NCI-H2107 (cell line): ENCODE data around the gene DCAF8.

ENCODE experiments used
- DNase-seq: peaks from one replicate; lab custom pipeline; 2025; lab: John Stamatoyannopoulos, UW

Gene DCAF8

DNA sequence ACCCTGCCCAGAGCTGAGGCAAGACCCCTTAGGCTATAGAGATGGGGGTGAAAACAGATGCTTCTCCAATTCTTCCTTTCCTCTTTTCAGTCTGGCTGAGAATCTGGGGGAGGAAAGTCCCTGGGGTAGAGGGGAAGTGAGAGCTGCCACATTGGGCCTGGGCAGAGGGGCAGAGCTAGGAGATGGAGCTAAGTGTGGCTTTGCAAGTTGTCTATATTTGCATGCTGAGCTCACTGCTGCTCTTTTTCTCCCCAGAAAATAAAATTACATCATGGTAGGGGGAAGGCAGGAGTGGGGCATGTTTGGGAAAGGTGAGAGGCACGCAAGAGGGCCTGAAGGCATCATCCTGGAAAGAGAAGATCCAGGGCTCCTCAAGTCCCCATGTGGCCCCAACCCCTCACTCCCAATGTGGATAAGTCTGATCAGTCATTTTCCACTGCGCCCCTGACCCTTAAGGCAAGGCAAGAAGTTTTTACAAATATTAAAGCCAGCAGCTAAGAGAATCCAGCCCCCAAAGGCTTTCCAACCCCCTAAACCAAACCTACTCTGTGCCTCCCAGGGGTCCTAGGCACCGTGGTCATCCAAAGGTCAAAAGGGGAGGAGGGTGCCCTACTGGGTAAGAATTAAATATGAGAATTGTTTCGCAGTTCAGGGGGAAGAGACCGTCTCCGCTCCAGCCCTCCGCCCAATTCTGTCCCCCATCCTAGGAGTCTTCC is 57.7 kb downstream of the DCAF8 start:
- DNase-seq: no peak

DNA sequence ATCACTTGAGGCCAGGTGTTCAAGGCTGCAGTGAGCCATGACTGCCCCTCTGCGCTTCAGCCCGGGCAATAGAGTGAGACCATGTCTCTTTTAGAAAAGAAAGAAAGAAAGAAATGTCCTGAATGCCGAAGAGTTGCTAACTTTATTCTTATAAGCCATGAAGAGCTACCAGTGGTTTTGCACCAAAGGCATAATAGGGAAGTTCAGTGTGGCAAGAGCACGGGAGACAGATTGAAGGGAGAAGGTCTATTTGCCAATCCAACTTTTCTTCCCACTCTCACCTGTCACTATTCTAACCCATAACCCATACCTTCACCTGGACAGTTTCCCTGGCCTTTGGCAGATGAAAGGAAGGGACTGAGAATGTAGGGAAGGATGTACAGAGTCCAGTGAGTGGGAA is 61.6 kb downstream of the DCAF8 start:
- DNase-seq: no peak

DNA sequence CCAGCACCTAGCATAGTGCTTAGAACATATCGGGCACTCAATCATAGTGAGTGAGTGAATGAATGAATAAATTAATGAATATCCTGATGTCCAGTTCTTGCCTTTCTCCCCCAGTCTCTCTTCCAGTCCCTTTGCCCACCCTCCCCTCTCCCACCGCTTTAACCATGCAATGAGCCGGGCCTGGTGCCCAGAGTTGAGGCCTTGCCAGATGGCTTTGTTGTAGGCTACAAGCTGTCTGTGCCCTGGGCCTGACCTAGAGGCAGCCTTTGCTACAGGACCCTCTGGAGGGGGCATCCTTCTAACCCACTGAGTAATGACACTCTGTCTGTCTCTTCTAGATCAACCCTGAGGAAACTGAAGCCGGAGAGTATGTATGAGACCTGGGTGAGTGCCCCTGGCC is 65.1 kb downstream of the DCAF8 start:
- DNase-seq: no peak

DNA sequence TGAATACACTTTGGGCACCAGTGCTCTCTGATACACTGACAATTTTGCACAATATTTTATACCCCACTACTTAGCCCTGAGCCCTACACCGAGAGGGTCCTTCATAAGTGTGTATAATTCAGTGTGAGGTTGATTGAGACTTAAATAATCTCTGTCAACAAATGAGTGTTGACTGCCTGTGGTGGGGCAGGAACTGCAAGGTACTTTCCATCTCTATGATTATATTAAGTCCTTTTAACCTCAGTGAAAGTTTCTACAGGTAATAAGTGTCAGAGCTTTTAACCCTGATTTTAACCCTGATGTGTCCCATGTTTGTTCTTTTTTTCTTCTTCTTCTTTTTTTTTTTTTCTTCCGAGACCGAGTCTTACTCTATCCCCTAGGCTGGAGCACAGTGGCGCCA is 66.2 kb downstream of the DCAF8 start:
- no peak for DNase-seq

DNA sequence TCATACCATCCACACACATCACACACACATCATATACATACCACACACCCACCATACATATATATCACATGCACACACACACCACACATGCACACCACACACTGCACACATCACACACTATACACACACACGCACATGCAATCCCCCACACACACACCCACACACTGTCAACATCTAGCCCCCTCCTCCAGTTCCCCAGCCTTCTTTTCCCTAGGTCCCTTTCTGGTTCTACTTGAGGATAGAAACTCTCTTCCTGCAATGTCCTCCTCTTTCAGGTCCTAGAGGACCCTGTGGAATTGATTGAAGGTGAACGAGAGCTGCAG is 67.7 kb downstream of the DCAF8 start:
- DNase-seq: no peak

DNA sequence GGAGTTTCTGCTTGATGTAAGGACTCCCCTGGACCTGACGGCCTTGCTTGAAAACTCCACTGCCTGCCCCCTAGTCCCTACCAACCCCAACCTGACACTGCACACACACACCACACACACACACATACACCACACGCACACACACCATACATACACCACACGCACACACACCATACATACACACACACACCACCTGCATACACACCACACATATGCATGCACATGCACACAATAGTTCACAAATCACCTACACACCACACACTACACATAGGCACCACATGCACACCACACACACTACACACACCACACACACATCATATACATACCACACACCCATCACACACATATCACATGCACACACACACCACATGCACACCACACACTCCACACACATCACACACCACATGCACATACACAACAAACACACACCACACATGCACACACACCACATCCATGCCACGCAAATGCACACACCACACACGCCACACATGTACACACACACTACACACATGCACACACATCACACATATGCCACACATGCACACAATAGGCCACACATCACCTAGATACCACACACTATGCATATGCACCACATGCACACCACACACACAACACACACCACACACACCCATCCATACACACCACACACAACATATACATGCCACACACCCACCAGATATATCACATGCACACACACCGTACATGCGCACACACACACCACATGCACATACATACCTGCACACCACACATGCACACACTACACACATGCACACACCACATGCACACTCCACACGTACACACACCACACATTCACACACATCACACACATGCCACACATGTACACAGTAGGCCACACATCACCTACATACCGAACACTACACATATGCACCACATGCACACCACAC is 68.3 kb downstream of the DCAF8 start:
- no peak for DNase-seq

DNA sequence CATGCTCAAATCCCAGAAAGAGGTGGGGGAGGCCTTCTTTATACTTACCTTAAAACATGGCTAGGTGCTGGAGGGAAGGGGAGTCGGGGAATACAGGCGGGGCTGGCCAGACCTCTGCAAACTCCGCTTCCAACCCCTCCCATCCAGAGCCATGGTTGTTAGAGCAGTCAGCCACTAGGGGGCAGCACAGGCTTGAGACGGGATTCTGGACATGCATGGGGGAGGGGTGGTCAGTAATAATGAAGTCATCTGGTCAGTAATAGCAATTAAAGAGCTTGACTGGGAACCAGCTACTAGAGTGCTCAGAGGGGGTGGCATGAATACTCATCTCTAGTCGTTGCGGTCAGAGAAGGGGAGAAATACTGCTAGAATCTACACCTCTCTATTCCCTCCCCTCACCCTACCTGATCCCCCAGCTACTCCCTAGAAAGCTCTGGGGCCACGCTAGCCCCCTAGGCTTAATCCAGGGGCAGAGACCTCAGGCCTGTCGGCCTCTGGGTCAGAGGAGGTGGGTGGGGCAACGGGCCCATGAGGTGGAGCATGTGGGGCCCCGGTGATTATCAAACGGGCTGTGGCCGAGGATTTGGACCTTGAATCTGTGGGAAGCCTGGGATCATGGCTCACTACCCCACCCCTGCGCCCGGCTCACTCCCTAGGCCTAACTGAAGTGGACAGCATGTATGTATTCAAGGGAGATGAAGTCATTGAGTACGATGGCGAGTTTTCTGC is 69.1 kb downstream of the DCAF8 start:
- DNase-seq: peak; percentile 67

DNA sequence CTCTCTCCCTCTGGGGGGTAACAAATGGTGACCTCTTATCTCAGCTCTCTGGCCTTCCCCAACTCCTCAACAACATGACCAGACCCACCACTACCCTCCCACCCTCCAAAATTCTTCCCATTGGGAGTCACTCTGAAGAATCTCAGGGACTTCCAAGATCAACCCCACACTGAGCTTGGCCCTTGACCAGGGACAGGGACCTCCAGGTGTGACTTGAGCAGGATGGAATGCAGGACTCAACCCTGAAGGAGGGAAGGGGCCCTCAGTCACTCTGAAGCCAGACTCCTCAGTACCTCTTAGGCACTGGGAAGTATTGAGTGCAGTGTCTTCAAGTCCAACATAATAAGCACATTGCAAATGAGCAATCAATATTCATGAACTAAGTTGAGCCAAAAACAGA is 70.1 kb downstream of the DCAF8 start:
- no peak for DNase-seq

DNA sequence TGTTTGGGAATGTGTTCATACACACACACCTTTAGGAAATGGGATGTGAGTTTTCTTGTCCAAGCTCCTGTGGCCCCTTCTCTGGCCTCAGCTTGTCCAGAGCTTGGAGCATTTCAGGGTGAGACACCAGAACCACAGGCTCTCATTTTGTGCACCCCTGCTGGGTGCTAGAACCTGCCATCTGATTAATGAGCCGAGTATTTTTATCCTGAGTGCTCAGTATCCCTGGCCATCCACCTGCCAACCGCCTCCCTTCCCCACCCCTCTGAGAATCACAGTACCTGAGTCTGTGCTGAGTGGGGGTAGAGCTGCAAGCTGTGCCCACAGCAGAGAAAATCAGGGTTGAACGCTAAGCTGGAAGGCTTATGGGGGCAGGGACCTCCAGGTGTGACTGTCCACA is 70.6 kb downstream of the DCAF8 start:
- DNase-seq: no peak

DNA sequence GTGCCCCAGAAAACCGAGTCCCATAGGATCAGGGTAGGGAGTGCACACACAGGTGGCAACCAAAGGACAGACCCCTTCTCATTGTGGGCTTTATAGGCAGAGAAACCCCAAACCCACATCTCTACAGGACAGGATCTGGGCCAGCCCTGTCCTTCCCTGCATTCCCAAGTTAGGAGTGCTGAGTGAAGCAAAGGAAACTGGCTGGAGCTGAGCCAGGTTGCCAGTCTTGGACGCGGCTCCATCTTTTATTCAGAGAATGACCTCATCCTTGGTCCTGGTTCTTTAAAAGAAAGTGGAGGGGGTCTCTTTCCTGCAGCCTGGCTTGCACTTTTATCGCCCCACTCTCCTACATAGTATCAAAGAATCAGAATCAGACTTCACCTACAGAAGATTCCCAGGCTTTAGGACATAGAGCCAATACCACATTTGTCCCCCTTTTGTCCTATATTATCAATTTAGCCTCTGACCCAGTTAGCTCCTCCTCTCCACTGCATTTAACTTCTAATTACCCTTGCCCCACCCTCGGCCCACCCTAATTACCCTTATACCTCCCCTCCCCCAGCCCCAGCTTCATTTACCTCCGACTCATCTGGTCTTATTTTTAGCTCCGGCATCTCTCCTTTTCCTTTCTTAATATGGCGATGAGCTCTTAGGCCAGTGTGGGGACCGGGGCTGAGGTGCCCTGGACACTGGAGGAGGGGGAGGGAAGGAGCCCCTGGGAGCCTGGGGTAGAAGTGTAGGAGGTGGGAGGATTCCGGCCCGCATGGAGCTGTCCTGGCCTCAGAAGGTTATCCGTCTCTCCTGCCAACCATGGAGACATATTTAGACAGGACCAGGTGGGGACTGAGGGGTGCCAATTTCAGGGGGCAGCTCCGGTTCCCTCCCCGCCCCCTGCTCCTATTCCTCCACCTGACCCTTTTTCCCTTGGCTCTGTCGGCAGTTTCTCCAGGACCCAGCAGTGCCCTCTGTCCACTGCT is 72.4 kb downstream of the DCAF8 start, which contains the start of gene CASQ1:
TSS of gene CASQ1 (plus strand) at position 927 of the 977 bp plus-strand sequence. CDS start 177 bp downstream, outside the sequence.
- no peak for DNase-seq

DNA sequence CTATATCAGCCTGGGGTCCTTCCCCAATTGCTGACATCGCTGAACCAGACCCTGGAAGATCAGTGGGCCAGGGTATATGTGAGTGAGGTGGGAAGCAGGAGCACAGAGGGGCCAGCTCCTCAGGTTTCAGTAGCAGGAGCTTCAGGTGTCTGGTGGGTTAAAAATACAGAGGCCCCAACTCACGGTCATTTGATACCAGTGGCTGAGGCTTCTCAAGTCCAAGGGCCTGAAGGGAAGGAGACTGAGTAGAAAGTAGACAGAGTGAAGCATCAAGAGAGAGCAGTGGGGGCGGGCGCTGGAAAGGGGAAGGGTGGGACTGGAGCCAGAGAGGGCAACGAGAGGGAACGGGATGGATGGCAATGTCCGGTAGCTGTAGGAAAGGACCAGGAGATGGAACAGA is 74.0 kb downstream of the DCAF8 start:
- no peak for DNase-seq

DNA sequence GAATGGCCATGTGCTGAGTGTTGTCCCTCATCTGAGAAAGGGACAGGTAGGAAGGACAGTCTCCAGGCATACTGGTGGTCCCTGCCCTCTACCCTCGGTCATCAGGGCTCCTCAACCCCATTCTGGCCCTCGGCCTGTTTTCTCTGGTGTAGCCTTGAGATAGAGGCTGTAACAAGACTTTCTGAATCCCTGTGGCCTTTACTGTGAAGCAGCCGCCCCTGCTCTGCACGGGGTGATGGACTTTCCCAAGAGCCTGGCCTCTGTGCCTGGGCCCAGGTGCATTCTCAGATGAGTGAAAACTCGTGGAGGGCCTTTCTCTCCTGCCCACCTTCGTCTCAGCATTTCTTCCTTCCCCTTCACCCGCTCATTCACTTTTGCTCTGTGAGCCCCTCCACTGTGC is 74.9 kb downstream of the DCAF8 start:
- no peak for DNase-seq

DNA sequence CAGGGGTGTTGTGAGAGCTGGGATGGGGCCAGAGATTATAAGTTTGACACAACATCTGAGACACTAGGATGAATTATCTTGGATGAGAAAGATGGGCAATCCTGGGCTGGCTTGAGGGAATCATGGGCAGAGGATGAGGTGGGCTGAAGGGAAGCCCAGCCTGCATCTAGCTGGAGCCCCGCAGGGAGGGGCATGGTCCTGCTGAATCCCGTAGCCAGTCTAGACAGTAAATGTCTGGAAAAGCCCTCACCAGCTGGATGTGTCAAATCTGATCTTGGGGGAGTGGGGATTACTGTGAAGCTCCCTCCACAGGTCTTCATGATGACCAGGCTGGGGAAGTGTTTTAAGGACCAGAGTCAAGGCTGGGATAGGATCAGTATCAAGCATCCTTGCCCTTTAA is 75.6 kb downstream of the DCAF8 start:
- no peak for DNase-seq

DNA sequence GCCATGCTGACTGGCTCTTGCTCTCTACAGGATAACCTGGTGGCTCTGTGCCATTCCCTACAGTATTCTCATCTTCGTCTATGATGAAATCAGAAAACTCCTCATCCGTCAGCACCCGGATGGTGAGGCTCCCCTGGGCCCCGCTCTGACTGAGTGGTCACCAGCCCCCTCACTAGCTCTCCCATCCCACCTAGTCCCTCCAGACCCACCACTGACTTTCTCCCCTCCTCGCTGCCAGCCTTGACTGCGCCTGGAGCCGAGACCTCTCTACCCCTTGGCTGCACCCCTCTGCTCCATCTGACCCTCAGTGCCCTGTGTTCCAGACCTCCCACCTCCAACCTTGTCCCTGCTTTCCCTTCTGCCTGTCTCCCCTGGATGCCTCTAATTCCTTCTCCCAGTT is 76.1 kb downstream of the DCAF8 start:
- DNase-seq: no peak

DNA sequence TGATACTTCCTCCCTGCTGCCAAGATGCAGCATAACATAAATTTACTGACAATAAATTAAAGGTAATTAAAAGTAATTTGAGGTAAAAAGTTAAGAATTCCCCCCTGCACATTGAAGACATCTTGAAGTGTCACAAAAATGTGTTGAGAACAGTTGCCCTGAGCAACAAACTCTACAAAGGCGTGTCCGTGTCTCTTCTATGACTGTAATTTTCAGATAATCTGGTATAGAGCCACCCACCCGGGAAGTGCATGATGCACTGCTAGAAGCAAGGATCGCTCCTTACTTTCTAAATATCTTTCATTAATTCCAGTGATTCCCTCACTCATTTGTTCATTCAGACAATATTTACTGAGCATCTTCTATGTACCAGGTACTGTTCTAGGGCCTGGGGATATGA is 83.0 kb downstream of the DCAF8 start:
- DNase-seq: no peak

DNA sequence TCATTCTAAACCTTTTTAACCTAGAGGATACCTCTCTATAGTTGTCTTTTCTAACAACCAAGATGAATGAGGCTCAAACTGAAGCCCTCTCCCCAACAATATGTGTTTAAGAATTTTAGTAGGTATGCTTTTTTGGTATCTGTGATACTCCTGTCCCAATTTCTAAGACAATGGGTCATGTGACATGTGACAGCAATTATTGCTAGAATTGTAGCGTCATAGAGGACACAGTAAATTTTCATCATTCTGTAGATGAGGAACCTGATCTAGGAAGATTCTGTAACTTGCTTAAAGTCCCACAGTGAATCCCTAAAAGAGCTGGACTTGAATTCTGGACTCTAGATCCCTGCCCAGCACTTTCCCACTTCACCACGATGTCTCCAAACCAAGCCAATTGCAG is 83.6 kb downstream of the DCAF8 start:
- DNase-seq: no peak

DNA sequence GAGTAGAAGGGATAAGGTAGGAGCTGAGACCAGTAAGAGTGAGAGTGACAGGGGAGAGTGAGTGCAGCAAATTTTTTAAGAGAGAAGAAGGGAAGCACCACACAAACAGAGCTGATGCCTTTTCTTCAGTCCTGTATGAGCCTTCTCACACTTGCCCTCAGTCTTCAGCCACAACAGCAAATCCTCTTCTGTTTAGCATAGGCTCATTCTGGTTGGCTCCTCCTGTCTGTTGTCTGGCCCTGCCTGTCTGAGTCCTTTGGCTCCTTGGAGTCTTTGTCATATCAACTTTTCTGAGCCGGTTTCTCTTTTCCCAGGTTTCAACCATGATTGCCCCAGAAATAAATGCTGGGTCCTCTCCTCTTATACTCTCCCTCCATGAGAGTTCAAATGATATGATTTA is 84.7 kb downstream of the DCAF8 start:
- DNase-seq: no peak

DNA sequence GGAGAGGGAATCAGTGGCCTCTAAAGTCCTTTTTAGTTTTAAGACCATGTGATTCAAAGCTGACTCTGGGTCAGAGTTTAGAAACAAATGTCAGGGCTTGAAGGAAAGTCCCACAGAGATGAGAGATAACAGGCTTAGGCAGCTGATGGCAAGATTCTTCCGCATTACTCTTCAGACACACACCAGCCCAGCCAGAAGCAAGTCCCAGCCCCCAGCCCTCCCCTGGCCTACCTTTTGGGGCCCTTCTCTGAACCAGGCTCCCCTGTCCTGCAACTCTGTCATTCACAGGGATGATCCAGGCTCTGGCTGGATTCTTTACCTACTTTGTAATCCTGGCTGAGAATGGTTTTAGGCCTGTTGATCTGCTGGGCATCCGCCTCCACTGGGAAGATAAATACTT is 85.1 kb downstream of the DCAF8 start:
- DNase-seq: no peak

DNA sequence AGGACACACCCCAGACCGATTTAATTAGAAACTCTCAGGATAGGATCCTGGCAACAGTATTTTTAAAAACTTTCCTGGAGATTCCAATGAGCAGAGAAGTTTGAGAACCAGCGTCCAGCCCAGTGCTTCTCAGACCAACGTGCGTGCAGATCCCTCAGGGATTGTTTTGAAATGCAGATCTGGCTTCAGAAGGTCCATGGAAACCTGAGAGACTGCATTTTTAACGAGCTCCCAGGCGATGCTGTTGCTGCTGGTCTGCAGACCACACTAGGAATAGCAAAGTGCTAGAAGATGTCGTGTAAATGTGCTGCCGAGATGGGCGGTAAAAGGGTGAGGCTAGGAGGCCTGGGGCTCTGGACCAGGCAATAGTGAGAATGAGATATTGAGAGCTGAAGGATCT is 90.4 kb downstream of the DCAF8 start:
- DNase-seq: no peak

DNA sequence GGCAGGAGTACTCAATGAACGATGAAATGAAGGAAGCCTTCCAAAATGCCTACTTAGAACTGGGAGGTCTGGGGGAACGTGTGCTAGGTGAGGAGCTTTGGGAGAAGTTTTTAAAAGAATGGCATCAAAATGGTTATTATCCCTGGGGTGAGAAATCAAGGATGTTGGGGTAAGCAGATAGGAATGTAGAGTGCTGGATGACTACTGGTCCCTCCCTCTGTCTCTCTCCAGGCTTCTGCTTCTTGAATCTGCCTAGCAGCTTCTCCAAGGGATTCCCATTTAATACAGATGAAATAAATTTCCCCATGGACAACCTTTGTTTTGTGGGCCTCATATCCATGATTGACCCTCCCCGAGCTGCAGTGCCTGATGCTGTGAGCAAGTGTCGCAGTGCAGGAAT is 91.0 kb downstream of the DCAF8 start:
- no peak for DNase-seq

DNA sequence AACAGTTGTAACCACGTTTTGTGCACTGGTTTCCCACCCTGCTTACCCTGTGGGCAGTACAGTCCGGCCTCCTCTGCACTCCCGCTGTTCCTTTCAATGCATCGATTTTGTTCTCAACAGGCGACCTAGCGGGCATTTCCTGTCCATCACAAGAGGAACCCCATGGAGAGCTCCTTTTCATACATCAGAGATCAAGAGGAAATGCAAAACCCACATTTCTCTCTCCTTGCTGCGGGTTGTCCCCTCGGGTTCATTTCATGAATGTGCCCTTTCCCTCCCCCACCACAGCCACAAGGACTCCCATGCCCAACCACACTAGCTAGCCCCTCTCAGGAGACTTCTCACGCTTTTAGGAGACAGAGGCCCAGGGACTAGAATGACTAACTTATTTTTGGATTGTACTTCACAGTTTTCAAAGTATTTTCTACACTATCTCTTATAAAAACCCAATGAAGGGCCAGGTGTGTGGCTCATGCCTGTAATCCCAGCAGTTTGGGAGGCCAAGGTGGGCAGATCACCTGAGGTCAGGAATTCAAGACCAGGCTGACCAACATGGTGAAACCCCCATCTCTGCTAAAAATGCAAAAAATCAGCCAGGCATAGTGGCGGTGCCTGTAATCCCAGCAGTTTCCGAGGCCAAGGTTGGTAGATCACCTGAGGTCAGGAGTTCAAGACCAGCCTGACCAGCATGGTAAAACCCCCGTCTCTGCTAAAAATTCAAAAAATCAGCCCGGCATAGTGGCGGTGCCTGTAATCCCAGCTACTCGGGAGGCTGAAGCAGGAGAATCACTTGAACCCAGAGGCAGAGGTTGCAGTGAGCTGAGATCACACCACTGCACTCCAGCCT is 92.6 kb downstream of the DCAF8 start:
- no peak for DNase-seq
